Measurements from ENCODE around the gene CWC22.

The CWC22 gene

DNA sequence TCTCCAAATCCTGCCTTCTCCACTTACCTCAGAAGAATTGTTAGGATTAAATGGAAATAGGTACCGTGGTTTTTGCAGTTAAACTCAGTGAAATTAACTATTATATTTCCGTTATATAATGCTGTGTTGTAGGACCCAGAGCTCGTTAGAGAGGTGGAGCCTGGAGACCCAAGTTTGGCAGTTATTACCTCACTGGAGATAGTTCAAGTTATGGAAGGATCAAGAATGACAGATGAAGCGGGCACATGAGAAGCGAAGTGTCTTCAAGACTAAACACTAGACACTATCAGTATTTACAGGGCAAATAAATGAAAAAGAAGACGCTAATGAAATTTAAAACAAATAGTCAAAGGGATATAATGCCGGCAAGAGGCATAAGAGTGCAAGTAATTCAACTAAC lies 866 bp downstream of the CWC22 start:
- no peak for TF ChIP-seq TAF1 (IDR thresholded peaks at IDR 0.05; ENCODE audit: borderline replicate concordance, insufficient read depth, low read length)
- no peak for TF ChIP-seq REST (IDR thresholded peaks at IDR 0.05; ENCODE audit: insufficient read depth in 1 of 2, low read depth in 2 of 2, low read length in 2 of 2)
- no peak for TF ChIP-seq POLR2AphosphoS5 (IDR thresholded peaks at IDR 0.05; ENCODE audit: low read depth, low read length)
- TF ChIP-seq SIN3A (IDR thresholded peaks at IDR 0.05; ENCODE audit: borderline replicate concordance, insufficient read depth, low read length) = no peak
- no peak for TF ChIP-seq FOXP2 (optimal IDR thresholded peaks at IDR 0.05; ENCODE audit: borderline replicate concordance, extremely low read depth, extremely low read length, insufficient read depth)

- TF ChIP-seq SIN3A (IDR thresholded peaks at IDR 0.05; ENCODE audit: borderline replicate concordance, insufficient read depth, low read length) (no peak), FOXP2 (optimal IDR thresholded peaks at IDR 0.05; ENCODE audit: borderline replicate concordance, extremely low read depth, extremely low read length, insufficient read depth) (no peak), POLR2AphosphoS5 (IDR thresholded peaks at IDR 0.05; ENCODE audit: low read depth, low read length) (no peak), TAF1 (IDR thresholded peaks at IDR 0.05; ENCODE audit: borderline replicate concordance, insufficient read depth, low read length) (no peak), REST (IDR thresholded peaks at IDR 0.05; ENCODE audit: insufficient read depth in 1 of 2, low read depth in 2 of 2, low read length in 2 of 2) (no peak)
Measured at GRCh38 chr2:180004731-180005130, 2.4 kb downstream of the CWC22 start.

DNA sequence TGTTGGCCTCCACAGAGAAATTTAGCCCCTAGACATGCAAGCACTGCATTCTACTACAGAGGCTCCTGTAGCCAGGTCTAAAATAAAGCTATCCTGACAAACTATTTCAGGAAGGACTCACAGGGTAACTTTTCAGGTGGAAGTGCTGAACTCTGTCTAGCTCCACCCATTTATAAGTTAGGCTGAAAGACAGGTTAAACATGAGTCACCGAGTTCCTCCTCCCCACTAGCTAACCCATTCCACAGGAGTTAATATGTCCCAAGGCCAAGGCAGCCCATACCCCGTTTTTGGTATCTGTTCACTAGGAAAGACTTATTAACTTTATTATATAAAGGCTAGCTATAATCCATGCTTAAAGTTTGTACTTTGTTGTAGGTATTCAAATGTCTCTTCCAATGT lies 3.5 kb downstream of the CWC22 start:
- TF ChIP-seq TAF1 (IDR thresholded peaks at IDR 0.05; ENCODE audit: borderline replicate concordance, insufficient read depth, low read length) (no peak), FOXP2 (optimal IDR thresholded peaks at IDR 0.05; ENCODE audit: borderline replicate concordance, extremely low read depth, extremely low read length, insufficient read depth) (no peak), SIN3A (IDR thresholded peaks at IDR 0.05; ENCODE audit: borderline replicate concordance, insufficient read depth, low read length) (no peak), REST (IDR thresholded peaks at IDR 0.05; ENCODE audit: insufficient read depth in 1 of 2, low read depth in 2 of 2, low read length in 2 of 2) (no peak), POLR2AphosphoS5 (IDR thresholded peaks at IDR 0.05; ENCODE audit: low read depth, low read length) (no peak)

DNA sequence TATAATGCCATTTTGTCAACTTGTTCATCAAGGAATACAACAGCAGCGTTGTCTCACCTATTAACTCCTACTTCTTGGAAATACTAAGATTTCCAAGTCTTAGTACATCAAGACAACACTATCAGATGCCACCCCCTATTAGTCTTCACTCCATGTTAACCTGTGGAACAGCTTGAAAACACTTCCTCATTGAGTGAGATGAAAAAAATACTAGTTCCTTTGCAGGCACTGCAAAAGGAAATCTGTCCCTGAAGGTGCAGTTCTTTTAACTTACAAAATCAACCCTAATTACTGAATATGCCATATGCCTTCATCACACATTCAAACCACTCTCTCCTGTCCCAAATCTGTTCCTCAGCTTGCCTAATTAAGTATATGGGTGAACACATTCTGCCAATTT lies 4.0 kb downstream of the CWC22 start:
- TF ChIP-seq SIN3A (IDR thresholded peaks at IDR 0.05; ENCODE audit: borderline replicate concordance, insufficient read depth, low read length) (no peak), TAF1 (IDR thresholded peaks at IDR 0.05; ENCODE audit: borderline replicate concordance, insufficient read depth, low read length) (no peak), FOXP2 (optimal IDR thresholded peaks at IDR 0.05; ENCODE audit: borderline replicate concordance, extremely low read depth, extremely low read length, insufficient read depth) (no peak)

GRCh38 chr2:180002198-180002770 lies 4.8 kb downstream of the CWC22 start:
- TF ChIP-seq POLR2AphosphoS5 (IDR thresholded peaks at IDR 0.05; ENCODE audit: low read depth, low read length) (no peak), FOXP2 (optimal IDR thresholded peaks at IDR 0.05; ENCODE audit: borderline replicate concordance, extremely low read depth, extremely low read length, insufficient read depth) (no peak), SIN3A (IDR thresholded peaks at IDR 0.05; ENCODE audit: borderline replicate concordance, insufficient read depth, low read length) (no peak), TAF1 (IDR thresholded peaks at IDR 0.05; ENCODE audit: borderline replicate concordance, insufficient read depth, low read length) (no peak), REST (IDR thresholded peaks at IDR 0.05; ENCODE audit: insufficient read depth in 1 of 2, low read depth in 2 of 2, low read length in 2 of 2) (no peak)
